ENCODE results near the gene SRPK2.
"Not testable (repeated sequence)": the region's sequence is repeated elsewhere in the genome, so short reads cannot be mapped to it uniquely, and the experiment has no call there.

- TF ChIP-seq POLR2A (IDR thresholded peaks at IDR 0.05): not testable (repeated sequence)
- TF ChIP-seq, protein P1, sequence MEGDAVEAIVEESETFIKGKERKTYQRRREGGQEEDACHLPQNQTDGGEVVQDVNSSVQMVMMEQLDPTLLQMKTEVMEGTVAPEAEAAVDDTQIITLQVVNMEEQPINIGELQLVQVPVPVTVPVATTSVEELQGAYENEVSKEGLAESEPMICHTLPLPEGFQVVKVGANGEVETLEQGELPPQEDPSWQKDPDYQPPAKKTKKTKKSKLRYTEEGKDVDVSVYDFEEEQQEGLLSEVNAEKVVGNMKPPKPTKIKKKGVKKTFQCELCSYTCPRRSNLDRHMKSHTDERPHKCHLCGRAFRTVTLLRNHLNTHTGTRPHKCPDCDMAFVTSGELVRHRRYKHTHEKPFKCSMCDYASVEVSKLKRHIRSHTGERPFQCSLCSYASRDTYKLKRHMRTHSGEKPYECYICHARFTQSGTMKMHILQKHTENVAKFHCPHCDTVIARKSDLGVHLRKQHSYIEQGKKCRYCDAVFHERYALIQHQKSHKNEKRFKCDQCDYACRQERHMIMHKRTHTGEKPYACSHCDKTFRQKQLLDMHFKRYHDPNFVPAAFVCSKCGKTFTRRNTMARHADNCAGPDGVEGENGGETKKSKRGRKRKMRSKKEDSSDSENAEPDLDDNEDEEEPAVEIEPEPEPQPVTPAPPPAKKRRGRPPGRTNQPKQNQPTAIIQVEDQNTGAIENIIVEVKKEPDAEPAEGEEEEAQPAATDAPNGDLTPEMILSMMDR (IDR thresholded peaks at IDR 0.05): not testable (repeated sequence)
Observed at GRCh38 chr7:105258919-105259318, 129.8 kb downstream of the SRPK2 start.

Measured in ovary (tissue), 3 donors.